ENCODE data around the gene EML3. TPM values are rescaled to one million over a fixed set of nuclear protein-coding genes. Genes with fewer than 3 reads are reported as not detected.

EML3 gene
- total and polyA plus RNA-seq, 2 of the 13 experiments (the other 11 are each of a cell fraction or from before 2014, with no cell fraction given), result 10.6 to 12.3 TPM

GRCh38 chr11:62591448-62592145 is 21.0 kb downstream of the EML3 start, which contains the start of gene TUT1 (continued):
- TF ChIP-seq PRDM15 (CRISPR knock-in tag; IDR thresholded peaks at IDR 0.05) (no peak), TSC22D2 (CRISPR knock-in tag; IDR thresholded peaks at IDR 0.05; ENCODE audit: borderline replicate concordance) (no peak), TOPORS (CRISPR knock-in tag; IDR thresholded peaks at IDR 0.05) (peak; percentile 92), ZNF326 (CRISPR knock-in tag; IDR thresholded peaks at IDR 0.05; ENCODE audit: borderline replicate concordance) (no peak), CERS6 (CRISPR knock-in tag; IDR thresholded peaks at IDR 0.05) (no peak), UBTF (CRISPR knock-in tag; IDR thresholded peaks at IDR 0.05) (peak; percentile 90), SIX4 (CRISPR knock-in tag; IDR thresholded peaks at IDR 0.05) (peak; percentile 45; the same call in 1 of the 2 replicates), MIER2 (CRISPR knock-in tag; IDR thresholded peaks at IDR 0.05) (peak; percentile 83; the same call in 1 of the 2 replicates), HNRNPL (IDR thresholded peaks at IDR 0.05; ENCODE audit: low read depth, low read length) (peak; percentile 95), POLR2A (IDR thresholded peaks at IDR 0.05; ENCODE audit: insufficient read depth in 1 of 2, low read depth in 2 of 2, low read length in 2 of 2) (peak; percentile 96 to 97), ZNF30 (CRISPR knock-in tag; IDR thresholded peaks at IDR 0.05) (no peak), ZNF143 (CRISPR knock-in tag; IDR thresholded peaks at IDR 0.05) (peak; percentile 62; the same call in 1 of the 2 replicates), ZNF564 (CRISPR knock-in tag; IDR thresholded peaks at IDR 0.05) (0 out of 2 replicates have a peak, but pooled peaks have one; percentile 69), ZFP36L2 (CRISPR knock-in tag; IDR thresholded peaks at IDR 0.05) (no peak), RAD51 (IDR thresholded peaks at IDR 0.05; ENCODE audit: borderline replicate concordance) (no peak), JUND (CRISPR knock-in tag; IDR thresholded peaks at IDR 0.05) (no peak; the same call in 1 of the 2 replicates), MXD1 (CRISPR knock-in tag; IDR thresholded peaks at IDR 0.05) (peak; percentile 76; the same call in 1 of the 2 replicates), JUNB (CRISPR knock-in tag; IDR thresholded peaks at IDR 0.05; ENCODE audit: borderline replicate concordance) (no peak), ZSCAN25 (CRISPR knock-in tag; IDR thresholded peaks at IDR 0.05) (no peak; the same call in none of the 2 replicates), SRY (CRISPR knock-in tag; IDR thresholded peaks at IDR 0.05) (peak; percentile 72; the same call in 1 of the 2 replicates), ZNF749 (CRISPR knock-in tag; IDR thresholded peaks at IDR 0.05; ENCODE audit: borderline replicate concordance) (no peak), MED8 (CRISPR knock-in tag; IDR thresholded peaks at IDR 0.05; ENCODE audit: insufficient replicate concordance) (no peak), RXRA (CRISPR knock-in tag; IDR thresholded peaks at IDR 0.05) (peak; percentile 67), PHB2 (IDR thresholded peaks at IDR 0.05; ENCODE audit: partially characterized antibody) (no peak)

All from HepG2 (cell line).